Measurements from ENCODE around the gene SYT8.
"Not testable (repeated sequence)": the region's sequence is repeated elsewhere in the genome, so short reads cannot be mapped to it uniquely, and the experiment has no call there.

SYT8 gene

GRCh38 chr11:1834779-1835670 is at the start of gene SYT8:
Gene SYT8, plus strand, starts transcription at chr11:1834990. Its CDS starts 116 bp downstream, at chr11:1835106.
- DNase-seq, result no peak

GRCh38 chr11:1785749-1786413 is 48.9 kb upstream of the SYT8 start:
- DNase-seq, result no peak

- DNase-seq, result no peak
Measured at GRCh38 chr11:1786466-1786865, 48.3 kb upstream of the SYT8 start.

GRCh38 chr11:1791912-1792311 is 42.9 kb upstream of the SYT8 start:
- DNase-seq, result no peak

DNA sequence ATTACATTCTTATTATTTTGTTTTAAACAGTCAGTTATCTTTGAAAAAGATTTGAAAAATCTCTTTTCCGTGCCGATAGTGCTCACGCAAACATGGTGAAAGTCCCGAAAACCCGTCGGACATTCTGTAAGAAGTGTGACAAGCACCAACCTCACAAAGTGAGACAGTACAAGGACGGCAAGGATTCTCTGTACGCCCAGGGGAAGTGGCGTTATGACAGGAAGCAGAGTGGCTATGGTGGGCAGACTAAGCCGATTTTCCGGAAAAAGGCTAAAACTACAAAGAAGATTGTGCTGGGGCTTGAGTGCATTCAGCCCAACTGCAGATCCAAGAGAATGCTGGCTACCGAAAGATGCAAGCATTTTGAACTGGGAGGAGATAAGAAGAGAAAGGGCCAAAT is 42.3 kb upstream of the SYT8 start:
- DNase-seq, result no peak

GRCh38 chr11:1793081-1793480 is 41.7 kb upstream of the SYT8 start:
- no peak for DNase-seq

GRCh38 chr11:1796413-1797011 is 38.3 kb upstream of the SYT8 start:
- DNase-seq, result no peak

DNA sequence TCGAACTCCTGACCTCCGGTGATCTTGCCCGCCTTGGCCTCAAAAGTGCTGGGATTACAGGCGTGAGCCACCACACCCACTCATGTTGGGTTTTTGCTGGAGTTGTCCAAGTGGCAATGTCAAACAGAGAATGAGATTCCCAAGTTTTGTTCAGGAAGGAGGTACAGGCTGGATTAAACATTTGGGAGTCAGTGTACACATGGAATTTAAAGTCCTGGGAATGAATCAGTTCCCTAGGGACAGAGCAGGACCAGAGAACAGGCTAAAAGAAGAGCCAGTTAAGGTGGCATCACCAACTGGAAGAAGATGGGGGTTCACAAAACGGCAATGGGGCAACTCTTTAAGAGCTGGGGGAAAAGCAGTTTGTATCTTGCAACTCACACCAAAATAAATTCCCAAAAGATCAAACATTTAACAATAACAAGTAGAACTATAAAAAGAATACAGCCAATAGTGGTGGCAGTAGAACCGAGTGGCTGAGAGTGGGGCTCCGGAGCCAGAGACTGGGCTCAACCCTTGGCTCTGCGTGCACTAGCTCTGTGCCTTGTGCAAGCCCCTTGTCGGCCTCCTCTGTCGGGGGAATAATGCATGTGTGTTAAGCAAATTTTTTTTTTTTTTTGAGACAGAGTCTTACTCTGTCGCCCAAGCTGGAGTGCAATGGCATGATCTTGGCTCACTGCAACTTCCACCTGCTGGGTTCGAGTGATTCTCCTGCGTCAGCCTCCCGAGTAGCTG is 37.2 kb upstream of the SYT8 start:
- no peak for DNase-seq

- no peak for DNase-seq
Measured at GRCh38 chr11:1803246-1803645, 31.5 kb upstream of the SYT8 start.

- not testable (repeated sequence) for DNase-seq
Measured at GRCh38 chr11:1803835-1804519, 30.8 kb upstream of the SYT8 start.

DNA sequence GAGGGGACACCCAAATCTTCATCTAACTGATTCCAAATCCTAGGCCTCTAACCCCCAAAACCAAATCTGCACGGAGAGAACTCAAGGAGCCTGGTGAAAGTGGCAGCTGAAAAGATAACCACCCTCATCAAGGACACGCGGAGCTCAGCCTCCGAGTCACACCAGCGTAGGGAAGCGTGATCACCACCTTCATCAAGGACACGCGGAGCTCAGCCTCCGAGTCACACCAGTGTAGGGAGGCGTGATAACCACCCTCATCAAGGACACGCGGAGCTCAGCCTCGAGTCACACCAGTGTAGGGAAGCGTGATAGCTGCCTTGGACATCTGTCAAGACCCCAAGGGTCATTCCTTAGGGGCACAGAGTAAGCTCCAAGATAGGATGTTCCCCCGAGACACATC is 29.3 kb upstream of the SYT8 start:
- DNase-seq, result no peak

- DNase-seq, result no peak
Measured at GRCh38 chr11:1807264-1807995, 27.4 kb upstream of the SYT8 start.

- DNase-seq, result no peak
Measured at GRCh38 chr11:1810761-1811160, 24.0 kb upstream of the SYT8 start.

GRCh38 chr11:1812274-1812673 is 22.5 kb upstream of the SYT8 start:
- DNase-seq, result no peak

DNA sequence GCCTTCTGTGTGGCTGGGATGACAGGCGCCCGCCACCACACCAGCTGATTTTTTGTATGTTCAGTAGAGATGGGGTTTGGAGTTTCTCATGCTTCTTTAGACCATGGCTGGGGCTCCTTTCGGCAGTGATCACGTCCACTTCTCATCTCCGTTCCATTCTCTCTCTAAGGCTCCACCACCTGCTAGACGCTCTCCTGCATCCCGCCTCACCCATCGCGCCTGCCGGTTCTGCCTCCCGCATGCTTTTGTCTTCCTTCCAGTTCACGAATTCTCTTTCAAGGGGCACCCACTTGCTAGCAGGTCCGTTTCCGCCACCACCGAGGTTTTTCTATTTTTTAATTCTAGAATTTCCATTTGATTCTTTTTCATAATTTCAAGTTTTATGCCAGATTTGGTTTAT is 22.0 kb upstream of the SYT8 start:
- DNase-seq, result no peak

- DNase-seq, result not testable (repeated sequence)
Measured at GRCh38 chr11:1813356-1813755, 21.4 kb upstream of the SYT8 start.

DNA sequence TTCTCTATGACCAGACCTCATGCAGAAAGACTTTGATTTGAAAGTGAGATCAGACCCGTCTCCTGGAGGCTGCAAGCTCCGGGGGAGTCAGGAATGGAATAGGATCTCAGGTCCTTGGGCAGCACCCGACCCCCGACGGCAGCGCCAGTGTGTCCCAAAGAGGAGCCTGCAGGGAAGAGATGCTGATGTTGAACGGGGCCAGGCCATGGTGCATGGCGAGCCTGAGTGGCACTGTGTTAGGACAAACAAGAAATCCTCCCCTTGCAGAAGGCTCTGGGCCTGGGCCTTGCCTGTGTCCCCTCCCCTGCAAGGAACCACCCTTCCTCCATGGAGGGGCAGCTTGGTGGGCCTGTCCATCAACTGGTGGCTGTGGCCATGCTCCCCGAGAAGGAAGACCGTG is 20.1 kb upstream of the SYT8 start:
- no peak for DNase-seq

DNA sequence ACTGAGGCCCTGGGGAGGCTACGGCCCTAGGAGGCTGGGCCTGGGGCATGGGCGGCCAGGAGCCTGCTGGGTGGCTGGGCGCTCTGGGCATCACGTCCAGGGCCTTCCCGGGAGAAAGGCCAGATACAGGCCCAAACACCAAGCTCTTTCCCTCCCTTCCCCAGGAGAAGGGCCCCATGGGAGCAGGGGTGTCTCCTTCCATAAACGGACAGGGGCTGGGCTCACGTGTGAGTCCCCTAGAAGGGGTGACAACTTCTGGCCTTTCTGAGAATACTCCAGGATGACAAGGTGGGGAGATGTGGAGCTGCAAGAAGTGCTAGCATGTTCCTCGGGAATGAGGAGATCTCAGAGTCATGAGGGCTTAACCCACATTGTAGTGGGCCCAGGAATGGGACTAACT is 19.5 kb upstream of the SYT8 start:
- no peak for DNase-seq

GRCh38 chr11:1815751-1816150 is 19.0 kb upstream of the SYT8 start:
- no peak for DNase-seq

DNA sequence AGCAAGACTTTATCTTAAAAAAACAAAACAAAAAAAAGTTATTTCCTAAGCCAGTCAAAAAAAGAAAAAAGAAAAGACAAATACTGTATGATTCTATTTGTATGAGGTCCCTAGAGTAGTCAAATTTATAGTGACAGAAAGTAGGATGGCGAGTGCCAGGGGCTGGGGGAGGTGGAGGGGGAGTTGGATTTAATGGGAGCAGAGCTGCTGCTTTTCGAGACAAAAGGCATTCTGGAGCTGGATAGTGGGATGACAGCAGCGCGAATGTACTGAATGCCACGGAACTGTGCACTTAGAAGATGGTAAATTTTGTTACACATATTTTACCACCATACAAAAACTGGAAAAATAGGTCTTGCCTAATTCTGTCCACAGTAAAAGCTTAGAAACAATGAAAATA is 17.8 kb upstream of the SYT8 start:
- no peak for DNase-seq

DNA sequence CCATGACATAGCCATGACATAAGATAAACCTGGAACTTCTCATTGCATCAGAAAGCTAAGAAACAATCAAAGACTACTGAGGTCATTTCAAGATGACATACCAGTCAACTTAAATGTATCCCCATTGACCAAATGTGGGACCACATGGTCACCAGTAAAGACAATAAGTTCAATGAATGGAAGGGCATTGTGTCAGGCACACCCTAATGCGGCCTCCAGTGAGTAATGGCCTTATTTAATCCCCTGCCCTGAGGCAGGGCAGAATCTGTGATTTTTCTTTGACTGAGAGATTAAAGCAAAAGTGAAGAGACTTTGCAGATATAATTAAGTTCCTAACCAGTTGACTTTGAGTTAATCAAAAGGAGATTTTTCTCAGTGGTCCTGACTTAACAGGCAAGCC is 17.3 kb upstream of the SYT8 start:
- no peak for DNase-seq

DNA sequence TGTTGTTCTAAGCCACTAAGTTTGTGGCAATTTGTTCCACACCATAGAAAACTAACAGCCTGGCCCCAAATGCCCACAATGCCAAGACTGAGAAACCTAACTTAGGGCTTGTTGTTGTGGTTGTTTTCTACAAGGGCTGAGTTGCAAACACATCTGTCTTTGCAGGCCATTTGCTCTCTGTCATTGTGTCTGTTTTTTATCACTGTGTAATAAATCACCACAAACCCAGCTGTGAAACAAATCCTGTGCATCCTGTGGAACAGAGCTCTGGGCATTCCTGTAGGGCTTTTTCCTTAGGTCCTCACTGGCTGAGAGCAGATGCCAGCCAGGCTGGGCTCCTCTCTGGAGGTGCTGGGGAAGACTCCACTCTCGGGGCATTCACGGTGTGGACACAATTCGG is 15.7 kb upstream of the SYT8 start:
- DNase-seq, result no peak
